T-helper 17 cell (primary cell): Measurements from ENCODE around the gene SOX6. TPM values are rescaled to one million over a fixed set of nuclear protein-coding genes. Genes with fewer than 3 reads are reported as not detected.

Source experiments
- ATAC-seq: fragments of 150-1000 bp; cut with Tn5 transposase; 2 replicates; pipeline ENCODE4 v1.10.0; 2021; ENCODE audit warnings: mild to moderate bottlenecking, moderate library complexity
- DNase-seq, 3 donors: peaks; one replicate each; pipeline versions ENCODE4 v3.0.0 to v3.0.0-alpha.2; 2020 to 2021
- H3K9me3 ChIP-seq: one replicate; pipeline ENCODE4 v1.7.0; 2013; ENCODE audit warnings: low read length, mild to moderate bottlenecking; ENCODE audit not compliant: control insufficient read depth, poor library complexity, severe bottlenecking
- H3K27ac Mint-ChIP-seq: one replicate; pipeline ENCODE4 v1.8.0; 2022; ENCODE audit warnings: mild to moderate bottlenecking, moderate library complexity, mixed read lengths
- H3K27me3 Mint-ChIP-seq: one replicate; pipeline ENCODE4 v1.8.0; 2022; ENCODE audit warnings: mixed read lengths
- H3K36me3 Mint-ChIP-seq: one replicate; pipeline ENCODE4 v1.8.0; 2022; ENCODE audit warnings: low read depth, mixed read lengths
- H3K4me1 Mint-ChIP-seq: one replicate; pipeline ENCODE4 v1.8.0; 2022; ENCODE audit warnings: mild to moderate bottlenecking, mixed read lengths
- H3K4me3 Mint-ChIP-seq: one replicate; pipeline ENCODE4 v1.8.0; 2022; ENCODE audit warnings: mild to moderate bottlenecking, moderate library complexity, mixed read lengths
- total RNA-seq, 4 donors: library from RNA in 2 of 4; stranded (reverse) in 2 of 4; gene quantifications; one replicate each; pipeline ENCODE4 v1.2.3 and lab custom pipeline; 2022 to 2026

SOX6 gene
- total RNA-seq, 2 donors from 2014 or later: 0.10 TPM; not detected in 1

- H3K36me3 Mint-ChIP-seq: no peaks in the 10 kb centered on the region
- H3K4me3 Mint-ChIP-seq: no peak overlapping the region
- ATAC-seq (no peak), DNase-seq (no peak)
- no peaks in the 10 kb centered on the region for H3K9me3 ChIP-seq
- H3K27ac Mint-ChIP-seq: no peak overlapping the region
- no peaks in the 10 kb centered on the region for H3K4me1 Mint-ChIP-seq
- no peaks in the 10 kb centered on the region for H3K27me3 Mint-ChIP-seq
Observed at GRCh38 chr11:16217631-16218030, 138.7 kb downstream of the SOX6 start.

- no peaks in the 10 kb centered on the region for H3K9me3 ChIP-seq
- DNase-seq: no peak
- no peak for ATAC-seq
- no peaks in the 10 kb centered on the region for H3K36me3 Mint-ChIP-seq
- no peak overlapping the region for H3K4me3 Mint-ChIP-seq
- no peaks in the 10 kb centered on the region for H3K27me3 Mint-ChIP-seq
- H3K4me1 Mint-ChIP-seq: no peaks in the 10 kb centered on the region
- H3K27ac Mint-ChIP-seq: no peak overlapping the region
Observed at GRCh38 chr11:16216831-16217230, 139.5 kb downstream of the SOX6 start.

GRCh38 chr11:16215352-16215751, 141.0 kb downstream of the SOX6 start:
- Mint-ChIP-seq H3K27me3 (no peaks in the 10 kb centered on the region), H3K27ac (no peak overlapping the region), H3K36me3 (no peaks in the 10 kb centered on the region), H3K4me3 (no peak overlapping the region), H3K4me1 (no peaks in the 10 kb centered on the region)
- ATAC-seq (no peak), DNase-seq (no peak)
- no peaks in the 10 kb centered on the region for H3K9me3 ChIP-seq

- no peak for DNase-seq
- no peak for ATAC-seq
- H3K27me3 Mint-ChIP-seq: no peaks in the 10 kb centered on the region
- no peaks in the 10 kb centered on the region for H3K36me3 Mint-ChIP-seq
- no peaks in the 10 kb centered on the region for H3K9me3 ChIP-seq
- H3K4me1 Mint-ChIP-seq: no peaks in the 10 kb centered on the region
- no peak overlapping the region for H3K27ac Mint-ChIP-seq
- H3K4me3 Mint-ChIP-seq: no peak overlapping the region
Observed at GRCh38 chr11:16211407-16211806, 144.9 kb downstream of the SOX6 start.

GRCh38 chr11:16204261-16204660, 152.1 kb downstream of the SOX6 start:
- no peak overlapping the region for H3K4me3 Mint-ChIP-seq

GRCh38 chr11:16195651-16196050, 160.7 kb downstream of the SOX6 start:
- H3K27ac Mint-ChIP-seq: no peak overlapping the region
- no peaks in the 10 kb centered on the region for H3K9me3 ChIP-seq
- H3K4me1 Mint-ChIP-seq: no peaks in the 10 kb centered on the region
- no peak for ATAC-seq
- no peak for DNase-seq
- no peak overlapping the region for H3K4me3 Mint-ChIP-seq
- no peaks in the 10 kb centered on the region for H3K36me3 Mint-ChIP-seq
- no peaks in the 10 kb centered on the region for H3K27me3 Mint-ChIP-seq

More at GRCh38 chr11:16204261-16204660, 152.1 kb downstream of the SOX6 start:
- DNase-seq (no peak), ATAC-seq (no peak)
- no peak overlapping the region for H3K27ac Mint-ChIP-seq
- H3K36me3 Mint-ChIP-seq: no peaks in the 10 kb centered on the region
- no peaks in the 10 kb centered on the region for H3K9me3 ChIP-seq
- H3K27me3 Mint-ChIP-seq: no peaks in the 10 kb centered on the region
- H3K4me1 Mint-ChIP-seq: no peaks in the 10 kb centered on the region

- H3K36me3 Mint-ChIP-seq: no peaks in the 10 kb centered on the region
- no peak overlapping the region for H3K27ac Mint-ChIP-seq
- DNase-seq (no peak), ATAC-seq (no peak)
- no peaks in the 10 kb centered on the region for H3K4me1 Mint-ChIP-seq
- H3K27me3 Mint-ChIP-seq: no peaks in the 10 kb centered on the region
- H3K9me3 ChIP-seq: no peaks in the 10 kb centered on the region
- no peak overlapping the region for H3K4me3 Mint-ChIP-seq
Observed at GRCh38 chr11:16194566-16194965, 161.8 kb downstream of the SOX6 start.

- no peaks in the 10 kb centered on the region for H3K9me3 ChIP-seq
- Mint-ChIP-seq H3K27ac (no peak overlapping the region), H3K36me3 (no peaks in the 10 kb centered on the region), H3K27me3 (no peaks in the 10 kb centered on the region), H3K4me1 (no peaks in the 10 kb centered on the region), H3K4me3 (no peak overlapping the region)
- ATAC-seq (no peak), DNase-seq (no peak)
Observed at GRCh38 chr11:16193897-16194381, 162.4 kb downstream of the SOX6 start.

GRCh38 chr11:16191868-16192240, 164.5 kb downstream of the SOX6 start:
- Mint-ChIP-seq H3K4me1 (no peaks in the 10 kb centered on the region), H3K36me3 (no peaks in the 10 kb centered on the region), H3K4me3 (no peak overlapping the region), H3K27ac (no peak overlapping the region), H3K27me3 (no peaks in the 10 kb centered on the region)
- no peaks in the 10 kb centered on the region for H3K9me3 ChIP-seq
- DNase-seq (no peak), ATAC-seq (no peak)

GRCh38 chr11:16191212-16191867, 165.0 kb downstream of the SOX6 start:
- Mint-ChIP-seq H3K27me3 (no peaks in the 10 kb centered on the region), H3K36me3 (no peaks in the 10 kb centered on the region), H3K4me1 (no peaks in the 10 kb centered on the region), H3K27ac (no peak overlapping the region), H3K4me3 (no peak overlapping the region)
- H3K9me3 ChIP-seq: no peaks in the 10 kb centered on the region
- DNase-seq (no peak), ATAC-seq (no peak)

GRCh38 chr11:16186680-16187079, 169.7 kb downstream of the SOX6 start:
- Mint-ChIP-seq H3K27ac (no peak overlapping the region), H3K27me3 (no peaks in the 10 kb centered on the region), H3K36me3 (no peaks in the 10 kb centered on the region), H3K4me1 (no peaks in the 10 kb centered on the region), H3K4me3 (no peak overlapping the region)
- no peaks in the 10 kb centered on the region for H3K9me3 ChIP-seq
- DNase-seq: no peak
- ATAC-seq: no peak

GRCh38 chr11:16185042-16185441, 171.3 kb downstream of the SOX6 start:
- DNase-seq (no peak), ATAC-seq (no peak)
- no peaks in the 10 kb centered on the region for H3K4me1 Mint-ChIP-seq
- H3K27ac Mint-ChIP-seq: no peak overlapping the region
- H3K4me3 Mint-ChIP-seq: no peak overlapping the region
- no peaks in the 10 kb centered on the region for H3K27me3 Mint-ChIP-seq
- no peaks in the 10 kb centered on the region for H3K9me3 ChIP-seq
- H3K36me3 Mint-ChIP-seq: no peaks in the 10 kb centered on the region

GRCh38 chr11:16184588-16184987, 171.8 kb downstream of the SOX6 start:
- Mint-ChIP-seq H3K4me1 (no peaks in the 10 kb centered on the region), H3K4me3 (no peak overlapping the region), H3K36me3 (no peaks in the 10 kb centered on the region), H3K27ac (no peak overlapping the region), H3K27me3 (no peaks in the 10 kb centered on the region)
- H3K9me3 ChIP-seq: no peaks in the 10 kb centered on the region
- DNase-seq: no peak
- ATAC-seq: no peak

- ATAC-seq (no peak), DNase-seq (no peak)
- Mint-ChIP-seq H3K36me3 (no peaks in the 10 kb centered on the region), H3K4me1 (no peaks in the 10 kb centered on the region), H3K27me3 (no peaks in the 10 kb centered on the region), H3K27ac (no peak overlapping the region), H3K4me3 (no peak overlapping the region)
- H3K9me3 ChIP-seq: no peaks in the 10 kb centered on the region
Observed at GRCh38 chr11:16182553-16182952, 173.8 kb downstream of the SOX6 start.
